Sigmoid colon (tissue), 4 donors: Measurements from ENCODE around the gene GALR2.

Source experiments
- CTCF ChIP-seq, 4 experiments: fragments of 450-650 bp in 3 of 4; fragments of 200-600 bp in 1 of 4; IDR thresholded peaks; one replicate each; pipeline ENCODE4 v1.5.1; 2016 to 2019; ENCODE audit warnings: antibody characterized with exemption in 4 of 4, mild to moderate bottlenecking in 3 of 4, moderate library complexity in 2 of 4
- EP300 ChIP-seq, 4 donors: sonication (generic); formaldehyde crosslinking; IDR thresholded peaks; one replicate each; pipeline ENCODE4 v1.6.1; 2017; ENCODE audit warnings: antibody characterized with exemption in 4 of 4
- POLR2A ChIP-seq, 2 donors: fragments of 450-650 bp; IDR thresholded peaks; one replicate each; pipeline ENCODE4 v1.6.1; 2016; ENCODE audit warnings: antibody characterized with exemption in 2 of 2, mild to moderate bottlenecking in 2 of 2, moderate library complexity in 2 of 2
- POLR2AphosphoS5 ChIP-seq, 4 donors: sonication (generic); formaldehyde crosslinking; IDR thresholded peaks; one replicate each; pipeline ENCODE4 v1.6.1; 2017; ENCODE audit warnings: antibody characterized with exemption in 4 of 4

GRCh38 chr17:76046064-76046463 is 28.5 kb upstream of the GALR2 start:
- TF ChIP-seq POLR2A (IDR thresholded peaks at IDR 0.05) (no peak), CTCF (IDR thresholded peaks at IDR 0.05) (no peak), EP300 (IDR thresholded peaks at IDR 0.05) (no peak), POLR2AphosphoS5 (IDR thresholded peaks at IDR 0.05) (no peak)
